ENCODE measurements around the gene TBC1D12.
"Not testable (repeated sequence)": the region's sequence is repeated elsewhere in the genome, so short reads cannot be mapped to it uniquely, and the experiment has no call there.

The TBC1D12 gene

DNA sequence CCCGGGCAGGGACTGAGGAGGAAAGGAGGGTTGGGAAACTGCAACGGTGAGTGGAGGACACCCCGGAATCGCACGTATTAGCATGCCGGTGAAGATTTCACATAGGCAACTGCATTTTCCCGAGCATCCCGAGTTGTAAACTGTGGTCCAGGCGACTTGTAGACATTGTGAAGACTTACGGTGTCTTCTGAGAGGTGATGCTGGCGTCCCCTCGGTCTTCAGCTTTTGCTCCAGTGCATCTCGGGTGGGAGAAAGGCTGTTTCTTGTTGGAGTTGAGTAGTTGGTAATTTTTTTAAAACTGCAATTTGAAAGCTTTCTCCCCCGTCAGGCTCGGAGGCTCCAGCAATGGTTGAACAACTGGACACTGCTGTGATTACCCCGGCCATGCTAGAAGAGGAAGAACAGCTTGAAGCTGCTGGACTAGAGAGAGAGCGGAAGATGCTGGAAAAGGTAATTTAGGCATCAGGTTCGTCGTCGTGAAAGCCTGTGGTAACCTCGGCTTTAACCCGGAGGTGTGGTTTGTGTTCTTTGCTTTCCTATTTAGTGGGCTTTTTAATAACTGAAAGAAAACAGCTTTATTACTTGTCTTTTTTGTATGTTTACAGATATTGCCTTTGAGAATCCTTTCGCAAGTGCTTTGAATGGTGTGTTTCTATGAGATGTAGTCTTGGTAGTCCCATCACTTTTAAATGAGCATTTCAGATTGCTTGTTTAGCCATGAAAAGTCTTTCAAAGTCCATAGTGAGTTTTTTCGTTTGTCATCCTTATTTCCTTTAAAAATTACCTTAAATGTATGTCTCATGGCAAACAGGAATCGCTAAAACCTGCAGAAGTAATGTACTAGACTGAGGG is 143.9 kb downstream of the TBC1D12 start:
- no peak for DNase-seq (ENCODE audit: low read depth)

DNA sequence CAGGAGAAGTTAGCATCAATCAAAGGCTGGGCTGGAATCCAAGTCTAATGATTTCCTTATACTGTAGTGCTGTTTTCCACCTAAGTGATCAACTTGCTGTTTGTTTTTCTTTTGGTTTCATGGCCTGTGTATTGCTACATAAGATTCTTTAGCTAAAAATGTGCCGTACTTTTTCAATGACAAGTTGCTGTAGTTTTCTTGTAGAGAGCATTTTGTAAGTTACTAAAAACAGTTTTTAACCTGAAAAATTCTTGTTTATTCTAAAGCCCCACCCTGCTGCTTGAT is 144.5 kb downstream of the TBC1D12 start:
- DNase-seq (ENCODE audit: low read depth): no peak

DNA sequence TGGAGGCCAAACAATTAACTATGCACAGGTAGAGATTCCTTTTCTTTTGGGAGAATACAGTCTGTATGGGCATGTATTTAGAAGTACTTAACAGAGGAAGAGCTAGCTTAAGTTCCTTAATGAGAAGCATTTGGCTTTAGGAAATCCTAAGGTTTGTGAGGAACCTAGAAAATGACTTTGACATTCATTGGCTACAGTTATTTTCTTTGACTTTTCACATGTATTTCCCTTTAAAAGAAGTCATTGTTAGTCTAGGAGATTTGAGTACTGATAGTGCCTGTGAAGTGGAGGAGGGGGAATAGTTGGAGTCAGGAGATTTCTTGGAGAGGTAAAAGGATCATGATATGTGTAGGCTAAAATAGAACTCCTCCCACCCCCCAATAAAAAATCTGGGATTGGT is 146.9 kb downstream of the TBC1D12 start:
- no peak for DNase-seq (ENCODE audit: low read depth)

DNA sequence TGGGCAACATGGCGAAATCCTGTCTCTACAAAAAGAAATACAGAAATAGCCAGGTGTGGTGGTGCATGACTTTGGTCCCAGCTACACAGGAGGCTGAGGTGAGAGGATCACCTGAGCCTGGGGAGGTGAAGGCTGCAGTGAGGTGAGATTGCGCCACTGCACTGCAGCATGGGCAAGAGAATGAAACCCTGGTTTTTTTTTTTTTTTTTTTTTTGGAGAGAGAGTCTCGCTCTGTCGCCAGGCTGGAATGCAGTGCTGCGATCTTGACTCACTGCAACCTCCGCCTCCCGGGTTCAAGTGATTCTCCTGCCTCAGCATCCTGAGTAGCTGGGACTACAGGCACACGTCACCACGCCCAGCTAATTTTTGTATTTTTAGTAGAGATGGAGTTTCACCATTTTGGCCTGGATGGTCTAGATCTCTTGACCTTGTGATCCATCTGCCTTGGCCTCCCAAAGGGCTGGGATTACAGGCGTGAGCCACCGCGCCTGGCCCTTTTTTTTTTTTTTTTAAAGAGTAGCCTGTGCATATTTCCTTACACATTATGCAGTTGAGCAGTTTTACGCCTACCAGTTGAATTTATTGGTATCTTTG is 165.5 kb downstream of the TBC1D12 start:
- DNase-seq (ENCODE audit: low read depth): not testable (repeated sequence)

DNA sequence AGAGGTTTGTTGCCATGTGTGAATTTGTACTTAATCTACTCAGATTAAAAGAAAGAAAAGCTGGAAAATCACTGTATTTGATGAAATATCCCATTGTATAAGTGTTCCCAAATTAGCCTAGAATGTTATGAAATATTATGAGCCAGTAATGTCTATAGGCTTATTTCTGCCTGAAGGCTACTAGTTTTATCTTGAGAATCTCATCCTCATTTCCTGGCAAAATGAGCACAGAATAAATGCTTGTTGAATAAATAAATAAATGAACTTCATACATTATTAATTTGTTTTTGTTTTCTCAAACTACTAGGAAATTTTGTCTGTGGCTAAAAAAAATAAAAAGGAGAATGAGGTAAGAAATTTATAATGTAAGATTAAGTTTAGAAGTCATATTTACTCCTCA is 168.7 kb downstream of the TBC1D12 start:
- no peak for DNase-seq (ENCODE audit: low read depth)

DNA sequence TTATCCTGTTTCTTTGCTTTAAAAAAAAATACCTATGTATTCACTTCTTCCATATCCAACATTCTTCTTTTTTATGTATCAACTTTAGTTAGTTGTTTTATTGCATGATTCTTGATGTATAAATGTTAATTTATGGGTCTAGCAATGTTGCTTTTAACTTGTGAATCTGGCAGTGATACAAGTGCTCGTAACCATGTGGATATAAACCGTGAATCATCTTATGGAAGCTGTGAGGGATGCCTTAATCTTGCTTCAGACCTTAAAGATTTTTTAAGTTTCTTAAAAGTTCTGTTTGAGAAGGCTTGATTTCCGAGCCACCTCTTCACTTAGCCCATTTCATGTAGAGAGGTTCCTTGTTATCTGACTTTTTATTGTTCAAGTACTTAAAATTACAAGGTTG is 169.2 kb downstream of the TBC1D12 start:
- no peak for DNase-seq (ENCODE audit: low read depth)

DNA sequence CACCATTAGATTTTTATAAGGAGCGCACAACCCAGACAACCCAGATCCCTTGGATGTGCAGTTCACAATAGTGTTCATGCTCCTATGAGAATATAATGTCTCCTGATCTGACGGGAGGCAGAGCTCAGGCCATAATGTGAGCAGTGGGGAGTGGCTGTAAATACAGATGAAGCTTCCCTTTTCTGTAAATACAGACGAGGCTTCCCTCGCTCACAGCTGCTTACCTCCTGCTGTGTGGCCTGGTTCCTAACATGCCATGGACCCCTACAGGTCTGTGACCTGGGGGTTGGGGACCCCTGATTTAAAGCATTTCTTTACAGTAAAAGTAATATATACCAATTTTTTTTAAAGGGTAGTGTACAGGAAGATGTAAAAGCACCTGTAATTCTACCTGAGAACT is 176.4 kb downstream of the TBC1D12 start:
- DNase-seq (ENCODE audit: low read depth): no peak

DNA sequence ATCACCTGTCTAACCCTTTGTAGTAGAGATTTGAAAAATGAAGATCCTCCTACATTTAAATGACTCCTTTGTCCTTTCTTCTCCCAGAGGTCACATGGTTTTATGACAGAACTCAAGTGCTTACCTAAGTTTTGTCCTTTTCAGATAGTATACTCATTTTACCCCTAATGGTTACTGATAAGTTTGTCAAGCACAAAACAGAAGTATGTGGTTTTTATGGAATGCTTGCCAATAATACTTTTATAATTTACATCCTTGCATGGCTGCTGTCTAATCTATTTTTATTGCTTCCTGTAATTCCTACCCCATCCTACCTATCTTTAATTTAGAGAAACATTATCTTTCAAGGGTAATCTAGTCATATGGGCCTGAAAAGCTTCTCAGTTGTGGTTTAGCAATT is 180.8 kb downstream of the TBC1D12 start:
- no peak for DNase-seq (ENCODE audit: low read depth)

Measured in CMK (cell line).